Stimulated activated CD4-positive, alpha-beta T cell treated with anti-CD3 and anti-CD28 coated beads, Interleukin-15, amount 100 ng/mL, for 24 hours (primary cell): ENCODE data around the gene UQCRQ.

Source experiments
- DNase-seq: peaks from one replicate; pipeline ENCODE4 v3.0.0-alpha.2; 2020

The UQCRQ gene

GRCh38 chr5:132872788-132873118 is 6.3 kb downstream of the UQCRQ start:
- DNase-seq, result no peak

GRCh38 chr5:132873119-132873929 is 6.9 kb downstream of the UQCRQ start, which contains the start of gene LEAP2:
Gene LEAP2, plus strand, starts transcription at chr5:132873668. Its CDS starts 27 bp downstream, at chr5:132873695.
- no peak for DNase-seq

GRCh38 chr5:132873930-132874271 is 7.5 kb downstream of the UQCRQ start:
- no peak for DNase-seq

GRCh38 chr5:132876020-132876759 is 9.7 kb downstream of the UQCRQ start:
- no peak for DNase-seq

GRCh38 chr5:132877466-132877865 is 11.0 kb downstream of the UQCRQ start:
- no peak for DNase-seq

- DNase-seq, result no peak
These were observed 11.5 kb downstream of the UQCRQ start for GRCh38 chr5:132877938-132878337.

- DNase-seq, result peak; percentile 20
These were observed 16.9 kb downstream of the UQCRQ start for GRCh38 chr5:132883261-132883834.

- no peak for DNase-seq
These were observed 18.1 kb downstream of the UQCRQ start for GRCh38 chr5:132884548-132884947.

GRCh38 chr5:132886064-132886823 is 19.8 kb downstream of the UQCRQ start:
- DNase-seq, result no peak

GRCh38 chr5:132887283-132887682 is 20.8 kb downstream of the UQCRQ start:
- DNase-seq, result no peak

- DNase-seq, result no peak
These were observed 23.1 kb downstream of the UQCRQ start for GRCh38 chr5:132889501-132889900.

GRCh38 chr5:132890817-132891216 is 24.4 kb downstream of the UQCRQ start:
- DNase-seq, result no peak

GRCh38 chr5:132895719-132896305 is 29.4 kb downstream of the UQCRQ start:
- no peak for DNase-seq

- no peak for DNase-seq
These were observed 30.2 kb downstream of the UQCRQ start for GRCh38 chr5:132896685-132897084.

GRCh38 chr5:132898094-132898493 is 31.7 kb downstream of the UQCRQ start:
- DNase-seq, result no peak

- DNase-seq, result no peak
These were observed 34.6 kb downstream of the UQCRQ start for GRCh38 chr5:132901036-132901435.

GRCh38 chr5:132901730-132902129 is 35.3 kb downstream of the UQCRQ start:
- no peak for DNase-seq

- DNase-seq, result no peak
These were observed 39.5 kb downstream of the UQCRQ start for GRCh38 chr5:132905938-132906337.

GRCh38 chr5:132907161-132907560 is 40.7 kb downstream of the UQCRQ start:
- no peak for DNase-seq

- DNase-seq, result no peak
These were observed 43.3 kb downstream of the UQCRQ start for GRCh38 chr5:132909702-132910101.

GRCh38 chr5:132915681-132916080 is 49.2 kb downstream of the UQCRQ start:
- DNase-seq, result no peak

- no peak for DNase-seq
These were observed 49.6 kb downstream of the UQCRQ start for GRCh38 chr5:132916086-132916485.
